BLaER1 treated with 17β-estradiol and CSF1 and Interleukin-3, amounts not matched to agents 10 nM and 100 nM (cell line): ENCODE data around the gene METTL16.

Source experiments
- H3K27ac ChIP-seq, 11 experiments: shearing (Covaris generic); formaldehyde crosslinking; 2 replicates each; pipeline ENCODE4 v1.8.1; 2022
- H3K27me3 ChIP-seq, 11 experiments: shearing (Covaris generic); formaldehyde crosslinking; 2 replicates each; pipeline ENCODE4 v1.8.1; 2022
- H3K36me3 ChIP-seq, 11 experiments: shearing (Covaris generic); formaldehyde crosslinking; 2 replicates each; pipeline ENCODE4 v1.8.1; 2022
- H3K4me1 ChIP-seq, 10 experiments: shearing (Covaris generic); formaldehyde crosslinking; 2 replicates each; pipeline ENCODE4 v1.8.1; 2022
- H3K4me2 ChIP-seq, 11 experiments: shearing (Covaris generic); formaldehyde crosslinking; 2 replicates each; pipeline ENCODE4 v1.8.1; 2022
- H3K4me3 ChIP-seq, 10 experiments: shearing (Covaris generic); formaldehyde crosslinking; 2 replicates each; pipeline ENCODE4 v1.8.1; 2022
- H3K9ac ChIP-seq, 11 experiments: shearing (Covaris generic); formaldehyde crosslinking; 2 replicates each; pipeline ENCODE4 v1.8.1; 2022
- H3K9me3 ChIP-seq, 11 experiments: shearing (Covaris generic); formaldehyde crosslinking; replicated peaks in 1 of 11; 2 replicates each; pipeline ENCODE4 v1.8.1; 2022
- H4K20me1 ChIP-seq, 11 experiments: shearing (Covaris generic); formaldehyde crosslinking; 2 replicates each; pipeline ENCODE4 v1.8.1; 2022
- Cebpa-rat ChIP-seq, 11 experiments: shearing (Covaris generic); IDR thresholded peaks; 2 replicates each; pipeline ENCODE4 v1.8.1; 2022

METTL16 gene

GRCh38 chr17:2412561-2413021, 99.1 kb downstream of the METTL16 start:
- TF ChIP-seq Cebpa-rat (IDR thresholded peaks at IDR 0.05) = no peak
- peak overlapping the region in 7 of 11 experiments; percentile 16 to 51 (median 44); a peak in 12 of 22 replicates for H3K27ac ChIP-seq

GRCh38 chr17:2410951-2411350, 100.7 kb downstream of the METTL16 start:
- no peak for TF ChIP-seq Cebpa-rat (IDR thresholded peaks at IDR 0.05)
- Histone ChIP-seq H3K36me3 (peaks cover 9 to 53% (median 27%) of the 10 kb centered on the region in 11 experiments; a peak in 21 of 22 replicates), H3K4me2 (no peak overlapping the region), H3K9ac (no peak overlapping the region), H3K27me3 (no peaks in the 10 kb centered on the region), H3K4me3 (no peak overlapping the region), H4K20me1 (no peaks in the 10 kb centered on the region), H3K4me1 (peaks cover 20 to 51% (median 23%) of the 10 kb centered on the region in 10 experiments), H3K9me3 (no peaks in the 10 kb centered on the region), H3K27ac (peak overlapping the region in 3 of 11 experiments; percentile 13 to 27 (median 22); a peak in 4 of 22 replicates)

More at GRCh38 chr17:2412561-2413021, 99.1 kb downstream of the METTL16 start:
- H3K9me3 ChIP-seq = no peaks in the 10 kb centered on the region
- no peaks in the 10 kb centered on the region for H3K27me3 ChIP-seq
- peak overlapping the region in 8 of 11 experiments; percentile 6 to 64 (median 34); a peak in 6 of 22 replicates for H3K9ac ChIP-seq
- H3K4me1 ChIP-seq = peaks cover 4 to 47% (median 9%) of the 10 kb centered on the region in 10 experiments; a peak in 19 of 20 replicates
- H4K20me1 ChIP-seq = peaks cover 0 to 14% (median 5%) of the 10 kb centered on the region in 11 experiments; a peak in 8 of 22 replicates
- H3K4me2 ChIP-seq = peak overlapping the region in 3 of 11 experiments; percentile 2 to 42 (median 12); a peak in 3 of 22 replicates
- no peak overlapping the region for H3K4me3 ChIP-seq
- H3K36me3 ChIP-seq = peaks cover 9 to 64% (median 31%) of the 10 kb centered on the region in 11 experiments

DNA sequence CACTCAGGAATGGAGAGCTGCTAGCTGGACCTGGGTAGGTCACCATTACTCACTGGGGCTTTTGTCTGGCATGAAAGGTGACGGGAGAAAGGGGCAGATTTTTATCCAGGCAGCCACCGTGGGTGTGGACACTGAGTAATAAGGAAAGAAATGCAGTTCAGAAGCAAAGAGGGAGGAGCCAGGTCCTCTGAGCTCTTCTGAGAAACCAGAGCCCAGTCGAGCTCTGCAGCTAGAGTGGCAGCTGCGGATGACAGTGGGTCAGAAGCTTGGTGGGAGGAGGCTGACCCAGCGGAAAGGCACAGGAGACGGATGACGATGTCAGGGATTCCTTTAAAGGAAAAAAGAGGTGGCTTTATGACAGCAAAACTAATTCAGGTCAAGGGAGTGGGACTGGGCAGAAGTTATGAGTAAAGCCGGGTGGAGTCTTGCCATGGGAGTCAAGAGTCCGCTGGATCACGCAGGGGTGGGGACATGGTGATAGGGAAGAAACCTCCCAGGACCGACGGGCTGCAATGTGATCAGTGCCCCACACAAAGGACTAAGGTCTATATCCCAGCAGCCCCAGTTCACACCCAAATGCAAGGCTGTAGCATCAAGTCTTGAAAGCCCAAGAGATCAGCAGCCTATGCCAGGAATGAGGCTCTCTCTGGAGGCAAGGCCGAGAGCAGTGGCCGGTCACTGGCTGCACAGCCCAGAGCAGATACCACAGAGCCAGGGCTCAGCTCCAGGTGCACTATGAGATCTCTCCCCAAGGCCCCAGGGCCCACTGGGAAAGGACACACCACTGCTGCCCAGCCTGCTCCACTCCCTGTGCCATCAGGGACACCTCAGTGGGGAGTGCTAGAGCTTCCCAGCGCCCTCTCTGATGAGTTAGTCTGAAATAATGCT, 104.5 kb downstream of the METTL16 start:
- peak overlapping the region; percentile 30 to 99 (median 73); a peak in 19 of 22 replicates for H3K9ac ChIP-seq
- no peaks in the 10 kb centered on the region for H4K20me1 ChIP-seq
- H3K4me3 ChIP-seq = 0 out of 20 replicates have a peak overlapping the region, but pooled peaks of 1 of the 10 experiments have one; percentile 8
- H3K27ac ChIP-seq = peak overlapping the region; percentile 7 to 98 (median 86); a peak in 21 of 22 replicates
- H3K4me2 ChIP-seq = peak overlapping the region; percentile 78 to 98 (median 94)
- no peak for TF ChIP-seq Cebpa-rat (IDR thresholded peaks at IDR 0.05)
- H3K36me3 ChIP-seq = peaks cover 0 to 25% (median 9%) of the 10 kb centered on the region in 11 experiments; a peak in 12 of 22 replicates
- no peaks in the 10 kb centered on the region for H3K9me3 ChIP-seq
- peaks cover 54 to 59% (median 58%) of the 10 kb centered on the region in 10 experiments for H3K4me1 ChIP-seq
- H3K27me3 ChIP-seq = no peaks in the 10 kb centered on the region

GRCh38 chr17:2406271-2406902, 105.3 kb downstream of the METTL16 start:
- peaks cover 54 to 60% (median 58%) of the 10 kb centered on the region in 10 experiments for H3K4me1 ChIP-seq
- peak overlapping the region in 7 of 10 experiments; percentile 8 to 55 (median 36); a peak in 9 of 20 replicates for H3K4me3 ChIP-seq
- TF ChIP-seq Cebpa-rat (IDR thresholded peaks at IDR 0.05) = no peak
- no peaks in the 10 kb centered on the region for H4K20me1 ChIP-seq
- peak overlapping the region; percentile 26 to 99 (median 73); a peak in 20 of 22 replicates for H3K9ac ChIP-seq
- peaks cover 0 to 18% (median 8%) of the 10 kb centered on the region in 11 experiments; a peak in 11 of 22 replicates for H3K36me3 ChIP-seq
- peak overlapping the region; percentile 78 to 98 (median 94) for H3K4me2 ChIP-seq
- peak overlapping the region; percentile 23 to 98 (median 86); a peak in 21 of 22 replicates for H3K27ac ChIP-seq
- H3K9me3 ChIP-seq = no peaks in the 10 kb centered on the region
- no peaks in the 10 kb centered on the region for H3K27me3 ChIP-seq

DNA sequence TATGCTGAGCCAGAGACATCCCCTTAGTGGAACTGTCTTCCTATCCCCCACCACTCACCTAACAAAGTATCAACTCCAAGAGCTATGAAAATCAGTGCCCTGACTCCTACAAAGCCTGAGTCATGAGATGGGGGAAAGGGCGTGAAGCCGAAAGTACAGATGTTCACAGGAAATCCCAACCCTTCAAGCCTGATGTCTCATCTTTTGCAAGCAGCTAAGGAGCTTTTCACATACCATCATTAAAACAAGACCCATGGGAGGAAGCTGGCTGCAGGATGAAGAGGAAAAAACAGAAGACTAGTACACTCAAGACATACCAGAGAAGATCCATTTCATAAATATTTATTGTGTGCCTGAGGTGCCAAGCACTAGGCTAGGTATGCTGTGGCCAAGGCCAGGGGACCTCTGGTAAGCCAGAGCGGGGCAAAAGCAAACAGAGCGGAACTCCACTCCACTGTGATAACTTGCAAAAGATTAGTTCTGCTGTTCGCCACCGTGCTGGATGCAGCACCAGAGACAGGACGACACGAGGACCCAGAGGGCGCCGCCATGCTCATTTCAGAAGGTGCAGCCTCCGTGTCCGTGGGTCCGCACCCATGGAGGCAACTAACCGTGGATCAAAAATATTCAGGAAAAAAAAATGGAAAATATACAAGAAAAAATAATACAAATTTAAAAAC, 106.3 kb downstream of the METTL16 start:
- H3K4me1 ChIP-seq = peaks cover 54 to 60% (median 58%) of the 10 kb centered on the region in 10 experiments
- peaks cover 0 to 14% (median 0%) of the 10 kb centered on the region in 11 experiments; a peak in 8 of 22 replicates for H3K36me3 ChIP-seq
- H4K20me1 ChIP-seq = peaks cover 0 to 3% (median 0%) of the 10 kb centered on the region in 11 experiments; a peak in 4 of 22 replicates
- H3K27ac ChIP-seq = peak overlapping the region; percentile 23 to 98 (median 86); a peak in 21 of 22 replicates
- no peaks in the 10 kb centered on the region for H3K27me3 ChIP-seq
- TF ChIP-seq Cebpa-rat (IDR thresholded peaks at IDR 0.05) = peak in 6 of 11 experiments; percentile 52 to 91 (median 72); a peak in 8 of 22 replicates
- no peaks in the 10 kb centered on the region for H3K9me3 ChIP-seq
- H3K4me2 ChIP-seq = peak overlapping the region; percentile 78 to 98 (median 94)
- peak overlapping the region in 9 of 10 experiments; percentile 4 to 55 (median 41); a peak in 12 of 20 replicates for H3K4me3 ChIP-seq
- H3K9ac ChIP-seq = peak overlapping the region; percentile 3 to 99 (median 73); a peak in 20 of 22 replicates

DNA sequence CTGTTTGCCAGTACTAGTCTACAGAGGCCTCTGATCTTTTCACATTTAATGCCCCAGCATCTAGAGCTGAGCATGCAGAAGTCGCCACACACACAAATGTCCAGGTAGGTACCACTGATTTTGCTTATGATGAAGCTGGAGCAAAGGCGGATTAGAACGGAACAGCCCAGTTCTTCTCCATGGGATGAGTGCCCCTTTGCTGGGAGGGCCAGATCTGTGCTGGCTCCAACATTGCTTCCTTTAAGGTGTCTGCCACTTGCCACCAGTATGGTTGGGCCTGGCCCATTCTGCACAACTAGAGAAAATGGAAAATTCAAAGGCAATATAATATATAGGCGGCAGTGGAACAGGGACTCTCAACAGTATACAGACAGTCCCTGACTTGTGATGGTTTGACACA, 108.6 kb downstream of the METTL16 start:
- Histone ChIP-seq H3K4me3 (peak overlapping the region in 5 of 10 experiments; percentile 78 to 98 (median 96); a peak in 5 of 20 replicates), H3K36me3 (peaks cover 0 to 12% (median 0%) of the 10 kb centered on the region in 11 experiments; a peak in 5 of 22 replicates), H3K9me3 (no peaks in the 10 kb centered on the region), H3K27ac (peak overlapping the region in 9 of 11 experiments; percentile 95 to 100 (median 98); a peak in 17 of 22 replicates), H3K9ac (peak overlapping the region in 10 of 11 experiments; percentile 35 to 100 (median 98); a peak in 15 of 22 replicates), H4K20me1 (peaks cover 0 to 20% (median 4%) of the 10 kb centered on the region in 11 experiments; a peak in 8 of 22 replicates), H3K27me3 (no peaks in the 10 kb centered on the region), H3K4me1 (peaks cover 65 to 72% (median 69%) of the 10 kb centered on the region in 10 experiments), H3K4me2 (peak overlapping the region; percentile 78 to 98 (median 94))
- TF ChIP-seq Cebpa-rat (IDR thresholded peaks at IDR 0.05) = no peak

- Histone ChIP-seq H3K4me2 (peak overlapping the region; percentile 78 to 98 (median 94)), H4K20me1 (peaks cover 0 to 25% (median 8%) of the 10 kb centered on the region in 11 experiments; a peak in 9 of 22 replicates), H3K36me3 (peaks cover 0 to 11% (median 0%) of the 10 kb centered on the region in 11 experiments; a peak in 5 of 22 replicates), H3K9ac (peak overlapping the region; percentile 74 to 100 (median 98)), H3K4me1 (peaks cover 65 to 72% (median 71%) of the 10 kb centered on the region in 10 experiments), H3K4me3 (peak overlapping the region; percentile 60 to 98 (median 92)), H3K27ac (peak overlapping the region; percentile 73 to 100 (median 98)), H3K9me3 (no peaks in the 10 kb centered on the region), H3K27me3 (no peaks in the 10 kb centered on the region)
- TF ChIP-seq Cebpa-rat (IDR thresholded peaks at IDR 0.05) = no peak
These were observed 109.1 kb downstream of the METTL16 start for GRCh38 chr17:2402544-2402943.
